GM23338 (cell line): ENCODE results near the gene ZDHHC9. TPM values are rescaled to one million over a fixed set of nuclear protein-coding genes. Genes with fewer than 3 reads are reported as not detected.

ENCODE experiments used
- ATAC-seq: fragments of 200-7000 bp; cut with Tn5 transposase; 3 replicates; pipeline ENCODE4 v1.9.1; 2020
- DNase-seq: peaks from one replicate; pipeline ENCODE4 v3.0.0-alpha.2; 2015; ENCODE audit warnings: low spot score
- H2AFZ ChIP-seq: fragments of 200-600 bp; sonication (generic); 2 replicates; pipeline ENCODE4 v1.8.0; 2016; ENCODE audit warnings: antibody characterized with exemption, mild to moderate bottlenecking, moderate library complexity
- H3F3A ChIP-seq: fragments of 200-600 bp; sonication (generic); replicated peaks from 2 replicates; pipeline ENCODE4 v1.8.0; 2017; ENCODE audit warnings: antibody characterized with exemption, mixed run types, low read depth
- H3K27ac ChIP-seq: fragments of 200-600 bp; sonication (generic); 2 replicates; pipeline ENCODE4 v1.6.1; 2016; ENCODE audit warnings: low read depth
- H3K27me3 ChIP-seq: fragments of 200-600 bp; sonication (generic); 2 replicates; pipeline ENCODE4 v1.8.0; 2016; ENCODE audit warnings: mild to moderate bottlenecking, mixed run types, moderate library complexity; ENCODE audit not compliant: insufficient read depth
- H3K36me3 ChIP-seq: fragments of 200-600 bp; sonication (generic); 2 replicates; pipeline ENCODE4 v1.8.0; 2016; ENCODE audit warnings: mild to moderate bottlenecking; ENCODE audit not compliant: insufficient read depth
- H3K4me1 ChIP-seq: fragments of 200-600 bp; sonication (generic); 2 replicates; pipeline ENCODE4 v1.8.0; 2016; ENCODE audit warnings: mild to moderate bottlenecking, moderate library complexity; ENCODE audit not compliant: insufficient read depth
- H3K4me2 ChIP-seq: fragments of 200-600 bp; sonication (generic); 2 replicates; pipeline ENCODE4 v1.7.1; 2017; ENCODE audit warnings: mixed run types
- H3K4me3 ChIP-seq: fragments of 200-600 bp; sonication (generic); 2 replicates; pipeline ENCODE4 v1.6.1; 2016; ENCODE audit warnings: mixed run types
- H3K79me2 ChIP-seq: fragments of 200-600 bp; sonication (generic); replicated peaks from 2 replicates; pipeline ENCODE4 v1.8.0; 2017; ENCODE audit warnings: mild to moderate bottlenecking; ENCODE audit not compliant: insufficient read depth
- H3K9me2 ChIP-seq: fragments of 200-600 bp; sonication (generic); 2 replicates; pipeline ENCODE4 v1.8.0; 2017; ENCODE audit not compliant: insufficient read depth
- H4K20me1 ChIP-seq: fragments of 200-600 bp; sonication (generic); replicated peaks from 2 replicates; pipeline ENCODE4 v1.8.0; 2017; ENCODE audit warnings: mild to moderate bottlenecking; ENCODE audit not compliant: insufficient read depth
- H3K27ac Mint-ChIP-seq: 2 replicates; pipeline ENCODE4 v1.8.0; 2020; ENCODE audit warnings: inconsistent platforms, mild to moderate bottlenecking, moderate library complexity, mixed read lengths
- H3K27me3 Mint-ChIP-seq: 3 replicates; pipeline ENCODE4 v1.8.0; 2022; ENCODE audit warnings: low read depth, mild to moderate bottlenecking, moderate library complexity, mixed read lengths, inconsistent platforms; ENCODE audit not compliant: insufficient read depth, poor library complexity
- H3K36me3 Mint-ChIP-seq: 3 replicates; pipeline ENCODE4 v1.8.0; 2021; ENCODE audit warnings: low read depth, mild to moderate bottlenecking, inconsistent platforms, moderate library complexity, mixed read lengths
- H3K4me1 Mint-ChIP-seq: 3 replicates; pipeline ENCODE4 v1.8.0; 2020; ENCODE audit warnings: mild to moderate bottlenecking, inconsistent platforms, mixed read lengths
- H3K4me3 Mint-ChIP-seq: 3 replicates; pipeline ENCODE4 v1.8.0; 2021; ENCODE audit warnings: moderate library complexity, mild to moderate bottlenecking, inconsistent platforms, mixed read lengths
- H3K9me3 Mint-ChIP-seq: 3 replicates; pipeline ENCODE4 v1.8.0; 2020; ENCODE audit warnings: moderate library complexity, mild to moderate bottlenecking, inconsistent platforms, mixed read lengths
- EZH2 ChIP-seq: fragments of 200-600 bp; sonication (generic); IDR thresholded peaks from one replicate; pipeline ENCODE4 v1.8.0; 2017; ENCODE audit warnings: antibody characterized with exemption, mild to moderate bottlenecking, low read depth; ENCODE audit not compliant: unreplicated experiment
- EZH2phosphoT487 ChIP-seq: fragments of 200-600 bp; sonication (generic); IDR thresholded peaks from one replicate; pipeline ENCODE4 v1.8.1; 2018; ENCODE audit warnings: antibody characterized with exemption; ENCODE audit not compliant: unreplicated experiment
- POLR2AphosphoS5 ChIP-seq: IDR thresholded peaks from 2 replicates; pipeline ENCODE4 v1.6.1; 2016; ENCODE audit warnings: antibody characterized with exemption, low read depth
- REST ChIP-seq: IDR thresholded peaks from one replicate; pipeline ENCODE4 v1.6.1; 2018; ENCODE audit warnings: antibody characterized with exemption; ENCODE audit not compliant: unreplicated experiment
- ZNF331 ChIP-seq: fragments of 250-450 bp; sonication (Bioruptor Pico); IDR thresholded peaks from 2 replicates; pipeline ENCODE4 v1.5.0; 2020; ENCODE audit warnings: low read depth, mild to moderate bottlenecking, moderate library complexity
- ZNF462 ChIP-seq: fragments of 250-450 bp; sonication (Bioruptor Pico); IDR thresholded peaks from 2 replicates; pipeline ENCODE4 v1.5.0; 2020; ENCODE audit warnings: mild to moderate bottlenecking, moderate library complexity
- polyA plus RNA-seq: library from polyadenylated mRNA; unstranded; fragments of >200 nt; fragmentation: Nextera tagmentation; extraction: Ambion mirVana; gene quantifications from 2 replicates; pipeline ENCODE4 v1.2.1, GENCODE V29; 2016
- total RNA-seq: library from RNA; depleted of rRNA; stranded (reverse); fragments of >200 nt; shearing (Covaris generic); gene quantifications from 2 replicates; pipeline ENCODE4 v1.2.3, GENCODE V29; 2014
- TF ChIP-seq, protein P1 (sequence below): IDR thresholded peaks from 2 replicates; pipeline ENCODE4 v1.6.1; 2016; ENCODE audit warnings: antibody characterized with exemption

The ZDHHC9 gene
- total and polyA plus RNA-seq, 2 experiments from 2014 or later: 14.2 to 17.6 TPM

DNA sequence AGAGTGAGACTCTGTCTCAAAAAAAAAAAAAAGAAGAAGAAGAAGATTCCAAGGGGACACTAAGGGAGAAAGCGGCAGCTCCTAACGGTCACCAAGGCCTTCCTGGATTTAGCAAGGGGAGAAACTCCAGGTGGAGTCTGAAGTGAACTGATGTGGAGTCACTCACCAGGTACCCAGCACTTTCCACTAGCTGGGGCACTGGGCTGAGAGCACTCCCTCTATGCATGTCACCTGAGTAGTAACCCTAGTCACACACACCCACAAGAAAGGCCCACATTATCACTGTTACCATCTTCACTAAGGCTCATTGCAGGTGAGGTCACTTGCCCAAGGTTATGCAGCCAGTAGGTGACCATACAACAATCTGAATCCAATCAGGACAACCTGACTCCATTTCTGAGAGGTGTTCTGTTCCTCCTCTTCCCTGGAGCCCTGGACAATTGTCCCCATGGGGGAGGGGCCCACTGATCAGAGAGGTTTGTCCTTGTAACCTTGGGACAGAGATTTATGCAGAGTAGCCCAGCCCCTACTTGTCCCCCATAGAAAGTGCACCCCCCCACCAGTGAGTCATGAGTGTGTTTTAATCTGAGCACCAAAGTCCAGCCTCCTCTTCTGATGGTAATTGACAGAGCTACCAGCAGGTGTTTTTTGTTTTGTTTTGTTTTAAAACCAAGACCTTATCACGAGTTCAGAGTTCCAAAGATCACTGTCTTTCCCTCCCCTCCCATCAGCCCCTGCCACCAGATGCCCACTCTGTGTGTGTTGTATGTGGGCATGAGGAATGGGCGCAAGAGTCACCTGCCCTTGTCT lies 69.8 kb downstream of the ZDHHC9 start (continued):
- TF ChIP-seq ZNF462 (CRISPR knock-in tag): no peak
- TF ChIP-seq, protein P1, sequence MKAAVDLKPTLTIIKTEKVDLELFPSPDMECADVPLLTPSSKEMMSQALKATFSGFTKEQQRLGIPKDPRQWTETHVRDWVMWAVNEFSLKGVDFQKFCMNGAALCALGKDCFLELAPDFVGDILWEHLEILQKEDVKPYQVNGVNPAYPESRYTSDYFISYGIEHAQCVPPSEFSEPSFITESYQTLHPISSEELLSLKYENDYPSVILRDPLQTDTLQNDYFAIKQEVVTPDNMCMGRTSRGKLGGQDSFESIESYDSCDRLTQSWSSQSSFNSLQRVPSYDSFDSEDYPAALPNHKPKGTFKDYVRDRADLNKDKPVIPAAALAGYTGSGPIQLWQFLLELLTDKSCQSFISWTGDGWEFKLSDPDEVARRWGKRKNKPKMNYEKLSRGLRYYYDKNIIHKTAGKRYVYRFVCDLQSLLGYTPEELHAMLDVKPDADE: no peak
- TF ChIP-seq ZNF331 (CRISPR knock-in tag): no peak
- TF ChIP-seq POLR2AphosphoS5: no peak

GRCh38 chrX:129772796-129773431 lies 70.8 kb downstream of the ZDHHC9 start:
- Histone ChIP-seq H3K27ac (no peak overlapping the region), H3K27me3 (no peaks in the 10 kb centered on the region), H3K36me3 (no peaks in the 10 kb centered on the region), H3K4me3 (no peak overlapping the region), H4K20me1 (no peaks in the 10 kb centered on the region), H3K79me2 (no peaks in the 10 kb centered on the region), H3K9me2 (no peaks in the 10 kb centered on the region), H3K4me1 (no peaks in the 10 kb centered on the region), H3F3A (no peaks in the 10 kb centered on the region), H3K4me2 (no peak overlapping the region), H2AFZ (peak overlapping the region; percentile 59; the same call in 1 of the 2 replicates)
- Mint-ChIP-seq H3K4me1 (peaks cover 6% of the 10 kb centered on the region; the same call in 2 of the 3 replicates), H3K4me3 (no peak overlapping the region), H3K27me3 (no peaks in the 10 kb centered on the region), H3K36me3 (no peaks in the 10 kb centered on the region), H3K9me3 (no peaks in the 10 kb centered on the region), H3K27ac (no peak overlapping the region)
- peak; percentile 35; the same call in 1 of the 3 replicates for ATAC-seq
- peak; percentile 32 for DNase-seq
- no peak for TF ChIP-seq REST
- TF ChIP-seq EZH2: no peak
- TF ChIP-seq, protein P1: no peak
- TF ChIP-seq POLR2AphosphoS5: no peak
- no peak for TF ChIP-seq EZH2phosphoT487
- no peak for TF ChIP-seq ZNF331 (CRISPR knock-in tag)
